NCI-H82 (cell line): Measurements from ENCODE around the gene LGALS8.

Experiments used
- DNase-seq: peaks from one replicate; lab custom pipeline; 2025; lab: John Stamatoyannopoulos, UW

LGALS8 gene

GRCh38 chr1:236590553-236591150, 66.9 kb downstream of the LGALS8 start:
- DNase-seq, result no peak

GRCh38 chr1:236602171-236602570, 78.4 kb downstream of the LGALS8 start:
- DNase-seq, result peak; percentile 72
